B cell (primary cell): ENCODE data around the gene S100A5.

ENCODE experiments used
- CTCF ChIP-seq: fragments of 200-600 bp; IDR thresholded peaks from one replicate; pipeline ENCODE4 v1.8.0; 2022; ENCODE audit warnings: antibody characterized with exemption, mild to moderate bottlenecking
- EZH2 ChIP-seq: IDR thresholded peaks from 2 replicates; pipeline ENCODE4 v1.6.1; 2012; ENCODE audit warnings: borderline replicate concordance, low read depth, mild to moderate bottlenecking, moderate library complexity, low read length; ENCODE audit not compliant: insufficient read depth, poor library complexity, severe bottlenecking

DNA sequence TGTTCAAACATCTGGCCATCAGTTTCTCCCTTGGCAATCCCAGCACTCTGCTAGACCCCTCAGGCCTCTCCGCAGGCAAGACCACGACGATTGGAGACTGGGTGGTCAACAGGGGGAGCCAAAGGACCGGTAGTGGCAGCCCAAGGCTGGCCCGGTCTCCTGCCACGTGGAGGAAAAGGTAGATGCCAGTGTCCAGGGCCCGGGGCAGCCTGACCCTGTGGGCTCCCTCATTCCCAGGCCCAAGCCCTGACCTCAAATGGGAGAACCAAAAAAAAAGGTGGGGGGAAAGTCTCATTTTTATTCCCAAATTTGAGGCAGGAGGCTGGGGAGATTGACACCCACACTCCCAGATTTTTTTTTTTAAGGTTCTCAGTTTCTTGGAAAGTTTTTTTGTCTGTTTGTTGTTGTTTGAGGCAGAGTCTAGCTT lies 29.7 kb downstream of the S100A5 start:
- TF ChIP-seq CTCF, result peak; percentile 94
- TF ChIP-seq EZH2, result no peak
